HEK293 (cell line): Measurements from ENCODE around the gene SLC26A1.

Source experiments
- CTCF ChIA-PET: fragments of 350-600 bp; formaldehyde crosslinking; extraction: SDS; loops from one replicate; lab custom pipeline; 2021; ENCODE audit warnings: antibody characterized with exemption; lab: Yijun Ruan, JAX
- POLR2A ChIA-PET: fragments of 300-600 bp; formaldehyde crosslinking; extraction: SDS; loops from one replicate; lab custom pipeline; 2020; ENCODE audit warnings: antibody characterized with exemption, inconsistent platforms; lab: Yijun Ruan, JAX
- H3K27ac ChIP-seq: fragments of 200-500 bp; sonication (Bioruptor generic); 2 replicates; pipeline ENCODE4 v1.5.1; 2014; ENCODE audit warnings: low read depth, low read length, control low read depth, inconsistent platforms; ENCODE audit errors: extremely low read depth
- H3K36me3 ChIP-seq, 2 experiments: fragments of 200-500 bp in 1 of 2; sonication (Bioruptor generic) in 1 of 2; 1 replicate in 1 of 2; 2 replicates in 1 of 2; pipeline ENCODE4 v1.5.1; 2014 to 2017; ENCODE audit warnings: inconsistent platforms in 2 of 2, low read length in 2 of 2; ENCODE audit not compliant: control insufficient read depth in 2 of 2, insufficient read depth in 1 of 2
- H3K4me1 ChIP-seq: fragments of 200-500 bp; sonication (Bioruptor generic); 2 replicates; pipeline ENCODE4 v1.5.1; 2014; ENCODE audit warnings: mild to moderate bottlenecking, low read length, inconsistent platforms; ENCODE audit not compliant: control insufficient read depth, insufficient read depth
- H3K4me3 ChIP-seq: 2 replicates; pipeline ENCODE4 v1.5.1; 2011; ENCODE audit warnings: low read depth, mild to moderate bottlenecking, control low read depth, low read length, moderate library complexity
- H3K9me3 ChIP-seq: fragments of 200-500 bp; sonication (Bioruptor generic); 2 replicates; pipeline ENCODE4 v1.5.1; 2014; ENCODE audit warnings: low read depth, low read length, inconsistent platforms; ENCODE audit not compliant: control insufficient read depth, insufficient read depth
- GLIS1 ChIP-seq: fragments of 450-650 bp; formaldehyde crosslinking; IDR thresholded peaks from 2 replicates; pipeline ENCODE4 v1.5.1; 2016; ENCODE audit warnings: missing biosample characterization, missing genetic modification characterization
- HOXA7 ChIP-seq: sonication (generic); formaldehyde crosslinking; IDR thresholded peaks from 2 replicates; pipeline ENCODE4 v1.8.1; 2022; ENCODE audit warnings: missing genetic modification reagents, borderline replicate concordance
- MZF1 ChIP-seq: fragments of 450-650 bp; formaldehyde crosslinking; IDR thresholded peaks from 2 replicates; pipeline ENCODE4 v1.5.1; 2017; ENCODE audit warnings: missing biosample characterization, missing genetic modification characterization, borderline replicate concordance
- PRDM4 ChIP-seq: fragments of 450-650 bp; formaldehyde crosslinking; IDR thresholded peaks from 2 replicates; pipeline ENCODE4 v1.5.1; 2017; ENCODE audit warnings: missing biosample characterization, missing genetic modification characterization
- RBAK ChIP-seq: fragments of 450-650 bp; formaldehyde crosslinking; IDR thresholded peaks from 2 replicates; pipeline ENCODE4 v1.5.1; 2016; ENCODE audit warnings: missing biosample characterization, missing genetic modification characterization
- YY2 ChIP-seq: fragments of 450-650 bp; formaldehyde crosslinking; IDR thresholded peaks from 2 replicates; pipeline ENCODE4 v1.5.1; 2016; ENCODE audit warnings: missing biosample characterization, missing genetic modification characterization
- ZBTB10 ChIP-seq: fragments of 450-650 bp; formaldehyde crosslinking; IDR thresholded peaks from 2 replicates; pipeline ENCODE4 v1.5.1; 2016; ENCODE audit warnings: missing biosample characterization, missing genetic modification characterization
- ZFP3 ChIP-seq: fragments of 450-650 bp; formaldehyde crosslinking; IDR thresholded peaks from 2 replicates; pipeline ENCODE4 v1.5.1; 2016; ENCODE audit warnings: low read depth, missing biosample characterization, missing genetic modification characterization
- ZNF138 ChIP-seq: fragments of 450-650 bp; formaldehyde crosslinking; IDR thresholded peaks from 2 replicates; pipeline ENCODE4 v1.5.1; 2016; ENCODE audit warnings: missing biosample characterization, missing genetic modification characterization, borderline replicate concordance
- ZNF202 ChIP-seq: fragments of 450-650 bp; formaldehyde crosslinking; IDR thresholded peaks from 2 replicates; pipeline ENCODE4 v1.5.1; 2016; ENCODE audit warnings: missing biosample characterization, missing genetic modification characterization, borderline replicate concordance
- ZNF23 ChIP-seq: fragments of 450-650 bp; formaldehyde crosslinking; IDR thresholded peaks from 2 replicates; pipeline ENCODE4 v1.5.1; 2016; ENCODE audit warnings: missing biosample characterization, missing genetic modification characterization, borderline replicate concordance
- ZNF26 ChIP-seq: fragments of 450-650 bp; formaldehyde crosslinking; IDR thresholded peaks from 2 replicates; pipeline ENCODE4 v1.5.1; 2016; ENCODE audit warnings: missing biosample characterization, missing genetic modification characterization
- ZNF398 ChIP-seq: fragments of 450-650 bp; formaldehyde crosslinking; IDR thresholded peaks from 2 replicates; pipeline ENCODE4 v1.5.1; 2017; ENCODE audit warnings: missing biosample characterization, missing genetic modification characterization
- ZNF629 ChIP-seq: fragments of 450-650 bp; formaldehyde crosslinking; IDR thresholded peaks from 2 replicates; pipeline ENCODE4 v1.5.1; 2017; ENCODE audit warnings: missing biosample characterization, missing genetic modification characterization
- ZNF658 ChIP-seq: fragments of 450-650 bp; formaldehyde crosslinking; IDR thresholded peaks from 2 replicates; pipeline ENCODE4; 2016; ENCODE audit warnings: missing biosample characterization, missing genetic modification characterization
- TF ChIP-seq, protein P1 (sequence below): fragments of 450-650 bp; formaldehyde crosslinking; IDR thresholded peaks from 2 replicates; pipeline ENCODE4 v1.5.1; 2016; ENCODE audit warnings: missing biosample characterization, missing genetic modification characterization
- TF ChIP-seq, protein P2 (sequence below): fragments of 450-650 bp; formaldehyde crosslinking; conservative IDR thresholded peaks from 2 replicates; pipeline ENCODE4 v1.5.1; 2016; ENCODE audit warnings: low read depth, missing biosample characterization, missing genetic modification characterization

The SLC26A1 gene

DNA sequence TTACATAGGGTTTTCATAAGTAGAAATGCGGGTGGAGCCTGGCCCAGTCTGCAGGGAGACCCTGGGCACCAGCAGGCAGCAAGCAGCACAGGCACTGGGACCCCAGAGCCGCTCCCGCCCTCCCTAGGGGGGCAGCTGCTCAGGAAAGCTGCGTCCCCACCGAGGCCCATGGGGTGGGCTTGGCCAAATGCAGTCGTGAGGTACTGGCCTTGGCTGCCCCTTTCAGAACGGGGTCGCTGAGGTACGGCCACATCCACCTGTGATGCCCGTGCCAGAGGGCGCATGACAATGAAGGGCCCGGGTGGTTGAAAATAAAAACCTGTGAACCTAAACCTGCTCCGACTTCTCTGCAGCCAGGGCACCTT is 44.3 kb downstream of the SLC26A1 start:
- H3K9me3 ChIP-seq = no peaks in the 10 kb centered on the region
- H3K4me1 ChIP-seq = 0 out of 2 replicates have a peak, but pooled peaks cover 3% of the 10 kb centered on the region
- H3K36me3 ChIP-seq = peaks cover 0 to 6% of the 10 kb centered on the region in 2 experiments; a peak in 1 of 3 replicates
- no peak overlapping the region for H3K27ac ChIP-seq
- no peak for TF ChIP-seq ZBTB10 (tag by site-specific recombination)
- TF ChIP-seq RBAK = no peak
- TF ChIP-seq ZNF23 (tag by site-specific recombination) = no peak
- TF ChIP-seq ZNF26 (tag by site-specific recombination) = no peak
- no peak for TF ChIP-seq MZF1
- TF ChIP-seq ZFP3 = no peak
- no peak for TF ChIP-seq ZNF202 (tag by site-specific recombination)
- TF ChIP-seq, protein P1, sequence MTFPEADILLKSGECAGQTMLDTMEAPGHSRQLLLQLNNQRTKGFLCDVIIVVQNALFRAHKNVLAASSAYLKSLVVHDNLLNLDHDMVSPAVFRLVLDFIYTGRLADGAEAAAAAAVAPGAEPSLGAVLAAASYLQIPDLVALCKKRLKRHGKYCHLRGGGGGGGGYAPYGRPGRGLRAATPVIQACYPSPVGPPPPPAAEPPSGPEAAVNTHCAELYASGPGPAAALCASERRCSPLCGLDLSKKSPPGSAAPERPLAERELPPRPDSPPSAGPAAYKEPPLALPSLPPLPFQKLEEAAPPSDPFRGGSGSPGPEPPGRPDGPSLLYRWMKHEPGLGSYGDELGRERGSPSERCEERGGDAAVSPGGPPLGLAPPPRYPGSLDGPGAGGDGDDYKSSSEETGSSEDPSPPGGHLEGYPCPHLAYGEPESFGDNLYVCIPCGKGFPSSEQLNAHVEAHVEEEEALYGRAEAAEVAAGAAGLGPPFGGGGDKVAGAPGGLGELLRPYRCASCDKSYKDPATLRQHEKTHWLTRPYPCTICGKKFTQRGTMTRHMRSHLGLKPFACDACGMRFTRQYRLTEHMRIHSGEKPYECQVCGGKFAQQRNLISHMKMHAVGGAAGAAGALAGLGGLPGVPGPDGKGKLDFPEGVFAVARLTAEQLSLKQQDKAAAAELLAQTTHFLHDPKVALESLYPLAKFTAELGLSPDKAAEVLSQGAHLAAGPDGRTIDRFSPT (tag by site-specific recombination) = no peak
- TF ChIP-seq ZNF658 (tag by site-specific recombination) = no peak
- TF ChIP-seq HOXA7 (CRISPR knock-in tag) = no peak
- ChIA-PET CTCF (no interaction called here), POLR2A (interaction anchor here (1.0 kb wide), 1 partner anchor 14 kb away, joined by 4 read pairs; no protein-coding TSS in a partner anchor)
- H3K4me3 ChIP-seq = no peak overlapping the region

- Histone ChIP-seq H3K36me3 (peaks cover 0 to 3% of the 10 kb centered on the region in 2 experiments; a peak in 1 of 3 replicates), H3K4me1 (0 out of 2 replicates have a peak, but pooled peaks cover 3% of the 10 kb centered on the region), H3K4me3 (no peak overlapping the region), H3K27ac (no peak overlapping the region), H3K9me3 (no peaks in the 10 kb centered on the region)
- CTCF ChIA-PET = no interaction called here
- POLR2A ChIA-PET = interaction anchor here (1.0 kb wide), 1 partner anchor 14 kb away, joined by 4 read pairs; no protein-coding TSS in a partner anchor
- TF ChIP-seq GLIS1 (tag by site-specific recombination) (peak; percentile 86), ZNF138 (no peak), YY2 (tag by site-specific recombination) (no peak), PRDM4 (tag by site-specific recombination) (no peak), ZNF398 (no peak), ZNF629 (no peak)
- TF ChIP-seq, protein P2, sequence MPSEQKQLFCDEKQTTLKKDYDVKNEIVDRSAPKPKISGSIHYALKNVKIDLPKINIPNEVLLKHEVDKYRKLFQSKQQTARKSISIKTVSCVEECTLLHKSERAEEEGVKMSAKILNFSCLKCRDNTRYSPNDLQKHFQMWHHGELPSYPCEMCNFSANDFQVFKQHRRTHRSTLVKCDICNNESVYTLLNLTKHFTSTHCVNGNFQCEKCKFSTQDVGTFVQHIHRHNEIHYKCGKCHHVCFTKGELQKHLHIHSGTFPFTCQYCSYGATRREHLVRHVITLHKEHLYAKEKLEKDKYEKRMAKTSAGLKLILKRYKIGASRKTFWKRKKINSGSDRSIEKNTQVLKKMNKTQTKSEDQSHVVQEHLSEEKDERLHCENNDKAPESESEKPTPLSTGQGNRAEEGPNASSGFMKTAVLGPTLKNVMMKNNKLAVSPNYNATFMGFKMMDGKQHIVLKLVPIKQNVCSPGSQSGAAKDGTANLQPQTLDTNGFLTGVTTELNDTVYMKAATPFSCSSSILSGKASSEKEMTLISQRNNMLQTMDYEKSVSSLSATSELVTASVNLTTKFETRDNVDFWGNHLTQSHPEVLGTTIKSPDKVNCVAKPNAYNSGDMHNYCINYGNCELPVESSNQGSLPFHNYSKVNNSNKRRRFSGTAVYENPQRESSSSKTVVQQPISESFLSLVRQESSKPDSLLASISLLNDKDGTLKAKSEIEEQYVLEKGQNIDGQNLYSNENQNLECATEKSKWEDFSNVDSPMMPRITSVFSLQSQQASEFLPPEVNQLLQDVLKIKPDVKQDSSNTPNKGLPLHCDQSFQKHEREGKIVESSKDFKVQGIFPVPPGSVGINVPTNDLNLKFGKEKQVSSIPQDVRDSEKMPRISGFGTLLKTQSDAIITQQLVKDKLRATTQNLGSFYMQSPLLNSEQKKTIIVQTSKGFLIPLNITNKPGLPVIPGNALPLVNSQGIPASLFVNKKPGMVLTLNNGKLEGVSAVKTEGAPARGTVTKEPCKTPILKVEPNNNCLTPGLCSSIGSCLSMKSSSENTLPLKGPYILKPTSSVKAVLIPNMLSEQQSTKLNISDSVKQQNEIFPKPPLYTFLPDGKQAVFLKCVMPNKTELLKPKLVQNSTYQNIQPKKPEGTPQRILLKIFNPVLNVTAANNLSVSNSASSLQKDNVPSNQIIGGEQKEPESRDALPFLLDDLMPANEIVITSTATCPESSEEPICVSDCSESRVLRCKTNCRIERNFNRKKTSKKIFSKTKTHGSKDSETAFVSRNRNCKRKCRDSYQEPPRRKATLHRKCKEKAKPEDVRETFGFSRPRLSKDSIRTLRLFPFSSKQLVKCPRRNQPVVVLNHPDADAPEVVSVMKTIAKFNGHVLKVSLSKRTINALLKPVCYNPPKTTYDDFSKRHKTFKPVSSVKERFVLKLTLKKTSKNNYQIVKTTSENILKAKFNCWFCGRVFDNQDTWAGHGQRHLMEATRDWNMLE (tag by site-specific recombination) = no peak
Observed at GRCh38 chr4:948101-948935, 44.9 kb downstream of the SLC26A1 start.
